HCEC 1CT (cell line): Measurements from ENCODE around the gene HSD17B4.
"Not testable (repeated sequence)": the region's sequence is repeated elsewhere in the genome, so short reads cannot be mapped to it uniquely, and the experiment has no call there.

Experiments used
- DNase-seq: peaks from one replicate; pipeline ENCODE4 v3.0.0-alpha.2; 2017

The HSD17B4 gene, protein sequence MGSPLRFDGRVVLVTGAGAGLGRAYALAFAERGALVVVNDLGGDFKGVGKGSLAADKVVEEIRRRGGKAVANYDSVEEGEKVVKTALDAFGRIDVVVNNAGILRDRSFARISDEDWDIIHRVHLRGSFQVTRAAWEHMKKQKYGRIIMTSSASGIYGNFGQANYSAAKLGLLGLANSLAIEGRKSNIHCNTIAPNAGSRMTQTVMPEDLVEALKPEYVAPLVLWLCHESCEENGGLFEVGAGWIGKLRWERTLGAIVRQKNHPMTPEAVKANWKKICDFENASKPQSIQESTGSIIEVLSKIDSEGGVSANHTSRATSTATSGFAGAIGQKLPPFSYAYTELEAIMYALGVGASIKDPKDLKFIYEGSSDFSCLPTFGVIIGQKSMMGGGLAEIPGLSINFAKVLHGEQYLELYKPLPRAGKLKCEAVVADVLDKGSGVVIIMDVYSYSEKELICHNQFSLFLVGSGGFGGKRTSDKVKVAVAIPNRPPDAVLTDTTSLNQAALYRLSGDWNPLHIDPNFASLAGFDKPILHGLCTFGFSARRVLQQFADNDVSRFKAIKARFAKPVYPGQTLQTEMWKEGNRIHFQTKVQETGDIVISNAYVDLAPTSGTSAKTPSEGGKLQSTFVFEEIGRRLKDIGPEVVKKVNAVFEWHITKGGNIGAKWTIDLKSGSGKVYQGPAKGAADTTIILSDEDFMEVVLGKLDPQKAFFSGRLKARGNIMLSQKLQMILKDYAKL

DNA sequence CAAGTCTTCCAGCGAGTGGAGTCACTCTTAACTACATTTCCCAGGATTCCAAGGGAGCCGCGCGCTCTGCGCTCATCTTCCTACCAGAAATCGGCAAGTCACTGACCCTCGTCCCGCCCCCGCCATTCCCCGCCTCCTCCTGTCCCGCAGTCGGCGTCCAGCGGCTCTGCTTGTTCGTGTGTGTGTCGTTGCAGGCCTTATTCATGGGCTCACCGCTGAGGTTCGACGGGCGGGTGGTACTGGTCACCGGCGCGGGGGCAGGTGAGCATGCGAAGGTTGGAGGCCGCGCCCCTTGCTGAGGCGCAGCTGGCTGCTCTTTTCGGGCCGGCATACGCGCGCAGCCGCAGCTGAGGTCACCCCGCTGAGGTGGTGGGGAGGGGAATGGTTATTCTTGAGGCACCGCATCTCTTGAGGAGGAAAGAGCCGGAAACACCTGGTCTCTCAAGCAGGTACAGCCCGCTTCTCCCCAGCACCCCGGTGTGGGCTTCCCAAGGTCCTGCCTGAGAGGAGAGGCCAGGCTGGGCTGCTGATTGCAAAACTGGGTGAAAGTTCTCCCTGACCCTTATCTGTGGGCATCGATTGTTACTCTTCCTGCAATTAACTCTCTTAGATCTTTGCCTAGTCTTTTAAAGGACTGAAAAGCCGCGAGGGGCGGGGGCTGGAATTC, at the start of gene HSD17B4:
Gene HSD17B4 (plus strand): TSS at position 125 of the 667 bp plus-strand sequence. CDS start 79 bp downstream, at position 204.
- peak; percentile 80 for DNase-seq

DNA sequence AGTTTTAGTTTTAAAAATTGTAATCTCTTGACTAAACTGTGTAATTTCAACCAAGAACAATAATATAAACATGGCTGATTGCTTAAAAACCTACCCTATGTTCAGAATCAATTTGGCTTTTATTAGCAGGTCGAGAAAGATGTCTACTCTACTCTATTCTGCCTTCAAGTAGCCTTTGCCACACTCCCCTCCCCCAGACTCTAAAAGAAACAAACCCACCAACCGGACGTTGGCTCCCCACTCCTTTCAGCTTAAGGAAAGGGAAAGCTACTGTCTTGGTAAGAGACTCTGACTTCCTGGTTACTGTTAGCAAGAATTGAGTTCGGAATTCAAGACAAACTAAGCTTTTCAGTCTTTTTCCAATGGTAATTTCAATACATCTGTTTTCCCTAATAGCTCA, 49.7 kb upstream of the HSD17B4 start:
- no peak for DNase-seq

DNA sequence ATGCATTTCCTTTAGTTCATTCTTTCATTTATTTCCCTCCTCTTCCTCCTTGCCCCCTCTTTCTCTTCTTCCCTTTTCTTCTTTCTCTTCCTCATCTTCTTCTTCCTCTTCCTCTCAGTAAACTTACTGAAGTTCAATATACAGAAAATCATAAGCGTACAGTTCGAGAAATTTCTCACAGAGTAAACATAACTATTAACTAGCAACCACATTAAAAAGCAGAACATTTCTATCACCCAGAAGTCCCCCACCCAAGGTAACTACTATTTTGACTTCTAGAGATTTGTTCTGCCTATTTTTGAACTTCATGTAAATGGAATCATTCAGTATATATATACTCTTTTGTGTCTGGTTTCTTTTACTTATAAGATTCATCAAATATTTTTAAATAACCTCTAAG, 48.3 kb upstream of the HSD17B4 start:
- DNase-seq = no peak

DNA sequence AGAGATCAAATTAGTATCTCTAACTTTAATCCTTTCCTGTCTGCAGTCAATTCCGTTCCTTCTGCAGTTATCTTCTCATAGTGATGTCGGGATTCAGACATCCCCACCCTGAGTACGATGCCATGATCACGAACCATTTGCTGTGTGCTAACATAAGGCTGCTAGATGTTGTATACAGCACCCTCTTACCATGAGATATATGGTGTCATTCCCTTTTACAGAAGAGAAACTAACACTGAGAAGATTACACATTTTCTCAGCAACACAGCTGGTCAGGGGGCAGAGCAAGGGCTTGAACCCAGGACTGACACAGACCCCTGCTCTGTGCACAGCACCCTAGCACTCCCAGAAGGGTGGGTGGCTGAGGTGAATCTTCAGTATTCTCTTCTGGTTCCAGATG, 46.9 kb upstream of the HSD17B4 start:
- DNase-seq = no peak

GRCh38 chr5:119406551-119407110, 45.7 kb upstream of the HSD17B4 start:
- DNase-seq = no peak

DNA sequence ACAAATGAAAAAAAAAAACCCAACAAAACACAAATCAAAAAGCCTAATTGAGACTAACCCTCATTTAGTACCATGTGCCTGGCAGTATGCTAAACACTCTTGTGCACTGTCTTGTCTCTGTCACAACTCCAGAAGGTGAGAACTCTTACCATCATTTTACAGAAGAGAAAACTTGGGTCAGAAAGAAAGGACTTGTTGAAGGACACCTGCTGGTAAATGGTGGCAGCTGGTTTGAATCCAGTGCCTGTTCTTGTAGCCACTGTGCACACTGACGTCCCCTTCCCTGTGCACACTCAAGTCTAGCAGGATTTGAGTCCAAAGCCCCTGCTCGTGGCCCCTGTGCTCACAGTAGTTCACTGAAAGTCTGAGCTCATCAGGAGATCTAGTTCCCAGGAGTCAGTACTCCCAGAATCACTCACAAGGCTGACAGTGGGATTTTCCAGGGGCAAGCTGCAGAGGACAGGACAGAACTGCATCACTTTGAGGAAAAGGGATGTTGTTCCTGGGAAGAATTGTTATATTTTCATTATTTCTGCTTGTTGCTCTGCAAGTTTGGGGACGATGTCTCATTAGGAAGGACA, 43.0 kb upstream of the HSD17B4 start:
- no peak for DNase-seq

DNA sequence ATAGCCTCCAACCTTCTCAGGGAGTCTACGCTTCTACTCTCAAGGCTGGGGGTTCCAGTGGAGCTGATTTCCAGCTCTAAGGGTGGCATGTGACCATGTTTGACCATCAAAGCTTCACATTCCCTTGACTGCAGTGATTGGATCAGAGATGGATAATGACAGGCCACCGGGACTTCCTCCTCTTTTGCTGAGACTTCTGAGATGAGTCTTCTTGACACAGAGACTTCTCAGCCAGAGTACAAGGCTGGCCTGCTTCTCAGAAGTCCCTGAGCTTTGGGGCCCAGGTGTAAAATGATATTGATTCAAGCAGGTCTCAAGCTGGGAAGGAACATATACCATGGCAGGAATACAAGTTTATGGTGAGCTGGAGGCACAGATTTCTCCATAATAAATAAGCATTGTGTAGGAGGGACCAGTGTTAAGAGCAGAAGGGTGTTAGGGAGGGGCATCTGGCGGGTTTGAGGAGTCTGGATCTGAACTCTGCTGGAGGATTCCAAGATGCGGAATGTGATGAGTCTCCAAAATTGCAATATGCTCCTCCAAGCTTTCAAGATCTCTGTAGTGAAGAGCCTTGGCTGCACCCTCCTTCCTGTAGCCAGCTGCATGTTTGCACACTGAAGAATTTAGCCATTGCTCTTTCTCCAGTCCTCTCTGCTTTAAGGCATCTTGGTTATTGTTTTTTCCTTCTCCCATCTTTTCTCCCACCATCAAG, 41.7 kb upstream of the HSD17B4 start:
- DNase-seq = no peak

- DNase-seq = peak; percentile 73
Measured at GRCh38 chr5:119411361-119412278, 40.7 kb upstream of the HSD17B4 start.

- DNase-seq = no peak
Measured at GRCh38 chr5:119412279-119413227, 39.7 kb upstream of the HSD17B4 start.

DNA sequence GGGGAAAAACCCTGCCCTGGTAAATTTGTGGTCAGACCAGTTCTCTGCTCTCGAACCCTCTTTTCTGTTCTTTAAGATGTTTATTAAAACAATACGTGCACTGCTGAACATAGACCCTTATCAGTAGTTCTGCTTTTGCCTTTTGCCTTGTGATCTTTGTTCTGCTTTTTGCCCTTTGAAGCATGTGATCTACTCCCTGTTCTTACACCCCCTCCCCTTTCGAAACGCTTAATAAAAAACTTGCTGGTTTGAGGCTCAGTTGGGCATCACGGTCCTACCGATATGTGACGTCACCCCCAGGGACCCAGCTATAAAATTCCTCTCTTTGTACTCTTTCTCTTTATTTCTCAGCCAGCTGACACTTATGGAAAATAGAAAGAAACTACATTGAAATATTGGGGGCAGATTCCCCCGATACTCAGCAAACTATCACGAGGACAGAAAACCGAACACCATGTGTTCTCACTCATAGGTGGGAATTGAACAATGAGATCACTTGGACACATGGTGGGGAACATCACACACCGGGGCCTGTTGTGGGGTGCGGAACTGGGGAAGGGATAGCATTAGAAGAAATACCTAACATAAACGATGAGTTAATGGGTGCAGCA, 38.1 kb upstream of the HSD17B4 start:
- not testable (repeated sequence) for DNase-seq

DNA sequence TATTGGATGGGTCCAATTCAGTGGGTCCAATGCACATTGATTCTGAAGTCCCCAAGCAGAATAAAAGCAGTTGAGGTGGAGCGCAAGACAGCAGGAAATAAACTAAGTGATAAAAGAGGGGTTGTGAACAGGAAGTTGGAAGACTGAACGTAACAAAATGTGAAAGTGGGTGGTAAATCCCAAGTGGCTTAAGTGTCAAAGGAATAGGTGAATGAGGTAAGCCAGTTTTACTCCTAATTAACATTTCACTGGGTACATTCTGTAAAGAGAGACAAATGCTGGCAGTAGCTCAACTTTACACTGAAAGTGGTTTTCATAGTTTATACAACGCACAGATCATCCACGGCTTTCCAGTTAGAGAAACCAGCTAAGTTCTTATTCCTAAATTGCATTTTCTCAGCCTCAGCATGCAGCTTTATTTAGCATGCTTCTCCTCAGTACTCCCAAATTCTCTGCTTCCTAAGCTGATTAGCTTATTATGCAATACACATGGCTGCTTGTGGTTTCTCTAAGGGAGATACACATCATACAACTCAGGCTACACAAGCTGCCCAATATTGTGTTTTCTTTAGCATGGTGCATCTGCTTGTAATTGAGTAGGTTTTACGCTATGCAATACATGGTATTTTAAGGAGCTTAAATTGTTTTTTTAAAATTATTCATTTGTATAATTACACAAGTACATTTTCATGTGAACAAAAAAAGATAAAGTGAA, 34.2 kb upstream of the HSD17B4 start:
- peak; percentile 39 for DNase-seq

DNA sequence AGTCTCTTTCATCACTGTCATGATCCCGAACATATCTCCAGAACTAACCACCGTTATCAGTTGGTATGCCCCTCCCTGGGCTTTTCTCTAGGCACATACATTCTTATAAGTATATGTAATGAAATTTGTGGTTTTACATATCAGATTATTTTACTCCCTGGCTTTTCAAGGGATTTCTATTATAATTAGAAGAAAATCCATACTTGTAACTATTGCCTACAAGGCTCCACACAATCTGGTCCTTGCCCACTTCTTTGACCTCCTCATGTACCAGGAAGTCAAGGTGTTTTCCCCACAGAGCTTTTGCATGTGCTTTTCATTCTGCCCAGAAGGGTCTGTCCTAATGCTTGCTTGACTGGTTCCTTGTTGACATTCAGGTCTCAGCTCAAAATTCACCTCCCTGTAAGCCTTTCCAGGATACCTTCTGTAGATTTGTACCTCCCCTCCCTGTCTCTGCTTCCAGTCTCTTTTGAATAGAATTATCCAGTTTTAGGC, 33.6 kb upstream of the HSD17B4 start:
- no peak for DNase-seq

GRCh38 chr5:119420169-119420568, 32.1 kb upstream of the HSD17B4 start:
- no peak for DNase-seq

- DNase-seq = no peak
Measured at GRCh38 chr5:119426057-119426456, 26.2 kb upstream of the HSD17B4 start.

- no peak for DNase-seq
Measured at GRCh38 chr5:119427060-119427459, 25.2 kb upstream of the HSD17B4 start.

- not testable (repeated sequence) for DNase-seq
Measured at GRCh38 chr5:119427596-119427995, 24.7 kb upstream of the HSD17B4 start.

- not testable (repeated sequence) for DNase-seq
Measured at GRCh38 chr5:119428166-119428565, 24.1 kb upstream of the HSD17B4 start.

DNA sequence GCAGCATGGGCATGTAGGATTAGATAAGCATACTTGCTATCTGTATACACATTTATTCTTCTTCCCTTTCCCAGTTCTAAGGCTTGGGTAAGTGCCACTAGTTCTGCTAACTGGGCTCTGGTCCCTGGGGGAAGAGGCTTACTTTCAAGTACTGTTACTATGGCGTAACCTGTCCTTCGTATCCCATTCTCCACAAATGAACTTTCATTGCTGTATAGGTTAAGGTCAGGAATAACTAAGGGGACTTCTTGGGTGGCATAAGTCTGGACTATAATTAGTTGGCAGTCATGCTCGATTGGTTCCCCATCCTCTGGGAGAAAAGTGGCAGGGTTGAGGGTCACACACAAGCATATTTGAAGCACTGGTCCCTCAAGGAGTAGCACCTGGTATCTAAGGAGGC, 23.7 kb upstream of the HSD17B4 start:
- DNase-seq = not testable (repeated sequence)
